ENCODE data around the gene DPH7. TPM values are rescaled to one million over a fixed set of nuclear protein-coding genes. Genes with fewer than 3 reads are reported as not detected.

Gene DPH7
- total RNA-seq, 1 experiment from 2014 or later, result 54.4 TPM

GRCh38 chr9:137605121-137606004, 26.6 kb upstream of the DPH7 start, which contains the start of gene ARRDC1:
ARRDC1 (plus strand) TSS chr9:137605686; CDS start chr9:137605718, 32 bp downstream.
- no peaks in the 10 kb centered on the region for H3K9me3 ChIP-seq (ENCODE audit: control insufficient read depth in 1 of 2, insufficient read depth in 1 of 2, low read depth in 1 of 2, low read length in 2 of 2)
- peak within 1 kb of the TSS; percentile 98 for H3K4me2 ChIP-seq (ENCODE audit: low read length)
- ATAC-seq (peak; percentile 92), DNase-seq (ENCODE audit: low read depth, low spot score) (peak; percentile 89)
- BruUV-seq (replicated peaks), result no TSS peak
- H3K27me3 ChIP-seq (ENCODE audit: insufficient read depth, low read length), result no peaks in the 10 kb centered on the region
- ChIA-PET RAD21 (ENCODE audit: low non-redundant PET in 1 of 2, low total read pairs in 2 of 2, uncharacterized antibody in 2 of 2, unreplicated experiment in 2 of 2) (interaction anchor here in 1 of 2 experiments (0.6 to 1.1 kb wide), 2 partner anchors 53 to 156 kb away, joined by 3 to 7 read pairs; partner anchors contain the start of gene MRPL41), CTCF (interaction anchor here (1.0 kb wide), 1 partner anchor 15 kb away, joined by 4 read pairs; the partner anchor contains the start of gene ZMYND19), POLR2A (interaction anchor here (0.7 to 1.2 kb wide), 5 partner anchors 9 to 54 kb away, joined by 3 to 6 read pairs (median 4); partner anchors contain the start of genes EHMT1, MRPL41 and ZMYND19)
- intact Hi-C loops (cut with micrococcal nuclease), result no loop called here
- peak; percentile 83; the same call in 1 of the 2 replicates for TF ChIP-seq ZFX (IDR thresholded peaks at IDR 0.05)
- no peak for TF ChIP-seq SP1 (IDR thresholded peaks at IDR 0.05; ENCODE audit: low read depth)
- TF ChIP-seq RAD21 (IDR thresholded peaks at IDR 0.05; ENCODE audit: low read depth), result no peak
- TF ChIP-seq POLR2A (IDR thresholded peaks at IDR 0.05; ENCODE audit: borderline replicate concordance, extremely low read depth, insufficient read depth, insufficient read length), result peak; percentile 43
- TF ChIP-seq POLR2AphosphoS5 (IDR thresholded peaks at IDR 0.05; ENCODE audit: low read depth, low read length), result peak; percentile 85
- no peak for TF ChIP-seq CTCF (IDR thresholded peaks at IDR 0.05 in 2 of 3, conservative IDR thresholded peaks at IDR 0.05 in 1 of 3; ENCODE audit: borderline replicate concordance in 1 of 3, insufficient read depth in 1 of 3, low read depth in 2 of 3, low read length in 2 of 3)
- TF ChIP-seq SIN3A (IDR thresholded peaks at IDR 0.05; ENCODE audit: low read depth), result no peak
- no peak for TF ChIP-seq YY1 (IDR thresholded peaks at IDR 0.05; ENCODE audit: extremely low read depth, insufficient replicate concordance, low read depth, low read length)
- TF ChIP-seq ELF1 (IDR thresholded peaks at IDR 0.05; ENCODE audit: borderline replicate concordance, low read depth), result no peak
- no peaks in the 10 kb centered on the region for H4K20me1 ChIP-seq (ENCODE audit: insufficient read depth)
- H3K9ac ChIP-seq (ENCODE audit: low read length), result peak within 1 kb of the TSS; percentile 86
- H2AFZ ChIP-seq (ENCODE audit: low read depth, low read length, poor library complexity, severe bottlenecking), result no peak within 1 kb of the TSS
- H3K4me3 ChIP-seq (replicated peaks in 1 of 2; ENCODE audit: low read depth in 1 of 2, low read length in 2 of 2), result peak within 1 kb of the TSS; percentile 65 to 85
- peak within 1 kb of the TSS; percentile 94 for H3K27ac ChIP-seq (ENCODE audit: low read depth, low read length)
- peaks cover 42% of the 10 kb centered on the region; the same call in 1 of the 2 replicates for H3K79me2 ChIP-seq (ENCODE audit: insufficient read depth, low read length)
- H3K4me1 ChIP-seq (ENCODE audit: control insufficient read depth in 1 of 2, insufficient read depth in 2 of 2, low read length in 2 of 2), result peaks cover 19 to 56% of the 10 kb centered on the region in 2 experiments
- H3K9me2 ChIP-seq (ENCODE audit: insufficient read depth), result no peaks in the 10 kb centered on the region
- H3K36me3 ChIP-seq (ENCODE audit: control insufficient read depth in 1 of 2, insufficient read depth in 2 of 2, low read length in 2 of 2), result no peaks in the 10 kb centered on the region

All from HCT116 (cell line).